GM21576 (cell line): ENCODE measurements around the gene MRPS24.
"Not testable (repeated sequence)": the region's sequence is repeated elsewhere in the genome, so short reads cannot be mapped to it uniquely, and the experiment has no call there.

Source experiments
- ATAC-seq: cut with Tn5 transposase; IDR thresholded peaks from one replicate; pipeline ENCODE4 v1.9.1; 2021; ENCODE audit warnings: mild to moderate bottlenecking, moderate library complexity; ENCODE audit not compliant: unreplicated experiment

The MRPS24 gene

DNA sequence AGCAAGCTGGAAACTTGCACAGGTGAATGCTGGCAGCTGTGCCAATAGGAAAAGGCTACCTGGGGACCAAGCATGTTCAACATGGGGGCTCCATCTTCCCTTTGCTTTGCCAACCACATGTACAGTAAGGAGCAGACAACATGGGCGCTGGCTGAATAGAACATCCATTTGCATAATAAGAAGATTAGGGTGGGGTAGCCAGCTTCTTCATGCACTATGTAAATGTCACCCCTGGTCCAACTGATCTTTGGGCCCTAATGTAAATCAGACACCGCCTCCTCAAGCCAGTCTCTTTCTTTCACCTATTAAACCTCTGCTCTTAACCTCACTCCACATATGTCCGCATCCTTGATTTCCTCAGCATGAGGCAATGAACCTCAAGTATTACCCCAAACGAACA, 26.0 kb downstream of the MRPS24 start:
- ATAC-seq: no peak

DNA sequence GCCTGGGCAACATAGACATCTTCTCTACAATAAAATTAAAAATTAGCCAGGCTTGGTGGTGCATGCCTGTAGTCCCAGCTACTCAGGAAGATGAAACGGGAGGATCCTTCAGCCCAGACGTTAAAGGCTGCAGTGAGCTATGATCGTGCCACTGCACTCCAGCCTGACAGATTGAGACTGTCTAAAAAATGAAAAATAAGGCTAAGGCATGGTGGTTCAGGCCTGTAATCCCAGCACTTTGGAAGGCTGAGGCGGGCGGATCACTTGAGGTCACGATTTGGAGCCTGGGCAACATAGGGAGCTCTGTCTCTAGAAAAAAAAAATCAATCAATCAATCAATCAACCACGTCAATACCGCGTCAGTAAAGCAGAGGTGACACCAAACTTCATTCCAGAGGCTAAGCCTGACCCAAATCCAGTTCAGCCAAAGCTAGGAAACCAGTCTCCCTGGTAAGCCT, 31.1 kb downstream of the MRPS24 start:
- ATAC-seq: no peak

DNA sequence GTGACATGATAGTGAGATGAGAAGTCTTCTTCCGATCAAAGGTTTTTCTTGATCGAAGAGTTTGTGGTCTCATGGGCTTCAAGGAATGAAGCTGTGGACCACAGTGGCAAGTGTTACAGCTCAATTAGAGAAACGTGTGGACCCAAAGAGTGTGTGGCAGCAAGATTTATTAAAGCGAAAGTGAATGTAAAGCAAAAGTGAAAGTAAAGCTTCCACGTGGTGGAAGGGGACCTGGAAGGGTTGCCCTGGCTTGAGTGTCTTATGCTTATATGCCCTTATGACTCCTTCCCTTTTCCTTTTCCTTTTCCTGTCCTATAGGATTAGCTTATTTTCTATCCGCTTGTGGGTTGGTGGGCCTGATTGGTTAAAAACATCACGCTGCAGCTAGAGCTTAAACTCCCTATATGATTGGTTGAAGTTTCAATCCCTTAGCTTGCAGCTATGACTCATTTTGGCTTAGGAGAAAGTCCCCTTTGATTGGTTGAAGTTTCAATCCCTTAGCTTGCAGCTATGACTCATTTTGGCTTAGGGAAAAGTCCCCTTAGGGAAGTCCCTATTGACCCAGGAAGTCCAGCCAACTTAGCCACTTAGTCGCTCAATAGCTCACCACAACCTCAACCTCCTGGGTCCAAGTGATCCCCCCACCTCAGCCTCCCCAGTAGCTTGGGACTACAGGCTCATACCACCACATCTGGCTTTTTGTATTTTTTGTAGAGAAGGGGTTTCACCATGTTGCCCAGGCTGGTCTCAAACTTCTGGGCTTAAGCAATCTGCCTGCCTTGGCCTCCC, 34.7 kb downstream of the MRPS24 start:
- ATAC-seq: no peak

DNA sequence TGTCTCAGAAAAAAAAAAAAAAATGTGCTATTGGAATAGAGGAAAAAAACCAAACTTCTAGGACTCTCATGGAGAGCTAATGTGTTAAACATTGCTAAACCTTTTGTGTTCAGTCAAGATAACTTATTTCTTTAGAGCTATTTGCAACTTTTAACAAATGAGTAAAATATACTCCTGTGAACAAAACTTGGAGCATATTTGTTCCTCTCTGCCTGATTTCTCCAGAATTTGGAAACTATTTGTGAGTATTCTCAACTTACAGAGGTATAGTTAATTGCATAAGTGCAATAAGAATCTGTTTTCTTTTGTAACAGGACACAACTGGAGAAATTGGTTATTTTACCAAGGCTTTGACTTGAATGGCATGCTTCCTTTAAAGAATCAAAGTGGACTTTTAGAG, 38.4 kb downstream of the MRPS24 start:
- ATAC-seq: not testable (repeated sequence)

DNA sequence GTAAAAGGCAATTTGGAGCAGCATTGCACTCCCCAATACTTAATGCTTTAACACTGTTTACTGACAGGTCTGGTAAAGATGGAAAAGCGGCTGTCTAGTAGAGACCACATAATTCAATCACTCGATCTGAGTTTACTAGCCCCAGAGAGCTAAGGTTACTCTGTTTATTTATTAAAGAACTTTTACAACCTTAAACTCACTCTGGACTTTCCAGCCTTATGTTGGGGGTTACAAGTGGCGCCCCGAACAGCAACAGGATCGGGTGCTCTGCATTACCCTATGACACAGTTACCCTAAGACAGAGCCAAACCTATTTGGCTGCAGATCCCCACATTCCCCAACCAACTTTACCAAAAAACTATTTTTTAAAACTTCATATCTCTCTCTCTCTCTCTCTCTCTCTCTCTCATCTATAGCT, 43.9 kb downstream of the MRPS24 start:
- ATAC-seq: no peak

DNA sequence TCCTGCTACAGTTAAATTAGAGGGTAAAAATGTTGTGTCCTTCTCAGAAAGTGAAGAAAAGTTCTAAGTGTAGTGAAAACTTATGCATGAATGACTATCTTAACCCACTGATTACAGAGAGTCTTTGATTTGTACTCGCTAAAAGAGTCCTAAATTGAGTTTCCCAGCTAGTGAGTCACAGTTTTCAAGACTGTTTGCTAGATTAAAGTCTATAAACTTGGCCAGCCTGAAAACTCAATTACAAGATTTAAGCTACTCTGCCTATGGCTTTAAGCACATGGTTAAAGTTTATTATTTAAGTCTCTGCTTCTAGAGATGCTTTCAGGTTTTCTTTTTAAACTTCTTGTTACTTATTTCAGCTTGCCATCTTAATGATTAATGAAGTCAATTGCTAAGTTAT, 44.4 kb downstream of the MRPS24 start:
- ATAC-seq: no peak

DNA sequence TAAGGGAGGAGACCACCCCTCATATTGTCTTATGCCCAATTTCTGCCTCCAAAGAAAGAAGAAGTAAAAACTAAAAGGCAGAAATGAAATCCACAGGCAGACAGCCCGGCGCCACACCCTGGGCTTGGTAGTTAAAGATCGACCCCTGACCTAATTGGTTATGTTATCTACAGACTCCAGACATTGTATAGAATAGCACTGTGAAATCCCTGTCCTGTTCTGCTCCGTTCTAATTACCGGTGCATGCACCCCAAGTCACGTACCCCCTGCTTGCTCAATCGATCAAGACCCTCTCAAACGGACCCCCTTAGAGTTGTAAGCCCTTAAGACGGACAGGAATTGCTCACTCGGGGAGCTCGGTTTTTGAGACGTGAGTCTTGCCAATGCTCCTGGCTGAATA, 44.8 kb downstream of the MRPS24 start:
- ATAC-seq: not testable (repeated sequence)

DNA sequence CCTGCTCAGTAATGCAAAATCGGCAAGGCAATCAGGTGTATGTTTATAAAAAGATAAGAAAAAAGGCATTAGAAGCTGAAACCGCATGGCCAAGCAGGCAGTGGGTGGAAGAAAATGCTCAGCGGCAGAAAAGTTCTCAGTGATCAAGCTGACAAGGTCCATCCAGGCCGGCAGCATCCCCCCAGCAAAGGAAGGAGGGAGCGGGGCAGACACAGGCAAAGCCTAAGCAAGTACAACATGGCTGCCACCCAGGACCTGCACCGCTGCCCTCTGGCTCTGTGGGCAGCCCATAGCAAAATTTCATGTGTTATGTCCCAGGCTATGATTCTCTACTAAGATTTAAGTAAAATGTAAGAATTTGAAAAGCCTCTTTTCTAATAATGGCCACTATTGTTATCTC, 45.4 kb downstream of the MRPS24 start:
- ATAC-seq: no peak

DNA sequence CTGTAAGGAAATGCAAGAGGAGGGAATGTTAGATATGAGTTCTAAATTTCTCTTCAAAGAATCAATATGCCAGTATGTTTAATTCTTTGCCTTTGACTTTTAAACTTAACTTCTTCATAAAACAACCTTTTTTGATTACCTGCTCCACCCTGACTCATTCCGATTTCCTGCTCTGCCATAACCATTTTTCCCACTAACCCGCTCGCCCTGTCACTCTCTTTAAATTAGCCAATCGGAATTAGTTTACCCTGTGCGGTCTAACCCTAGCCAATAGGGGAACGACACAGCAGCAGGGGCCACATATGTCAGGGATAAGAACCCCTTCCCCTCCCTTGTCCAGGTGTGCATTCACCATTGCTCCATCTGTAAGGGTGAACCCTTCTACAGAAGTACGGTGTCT, 45.9 kb downstream of the MRPS24 start:
- not testable (repeated sequence) for ATAC-seq
